CD14-positive monocyte (primary cell): Measurements from ENCODE around the gene FAM83B. TPM values are rescaled to one million over a fixed set of nuclear protein-coding genes. Genes with fewer than 3 reads are reported as not detected.

Experiments used
- DNase-seq, 3 donors: peaks; one replicate each; pipeline ENCODE4 v3.0.0-alpha.2; 2011 to 2022
- H2AFZ ChIP-seq: 2 replicates; pipeline ENCODE4 v1.6.0; 2012; ENCODE audit warnings: mild to moderate bottlenecking, low read depth, low read length, inconsistent platforms; ENCODE audit not compliant: insufficient read depth, poor library complexity, severe bottlenecking
- H3K27ac ChIP-seq, 2 donors: 1 replicate in 1 of 2; 2 replicates in 1 of 2; pipeline ENCODE4 v1.5.1; 2012 to 2013; ENCODE audit warnings: low read length in 2 of 2, control low read depth in 1 of 2, inconsistent platforms in 1 of 2, low read depth in 1 of 2, mild to moderate bottlenecking in 1 of 2
- H3K27me3 ChIP-seq, 2 donors: one replicate each; pipeline versions ENCODE4 v1.6.0 to v1.6.1; 2011 to 2013; ENCODE audit warnings: low read length in 2 of 2; ENCODE audit not compliant: control insufficient read depth in 2 of 2, insufficient read depth in 2 of 2
- H3K36me3 ChIP-seq, 2 donors: replicated peaks in 1 of 2; 1 replicate in 1 of 2; 2 replicates in 1 of 2; pipeline versions ENCODE4 v1.5.1 to v1.6.1; 2012 to 2013; ENCODE audit warnings: low read length in 2 of 2, control low read depth in 1 of 2, inconsistent platforms in 1 of 2, mild to moderate bottlenecking in 1 of 2; ENCODE audit not compliant: insufficient read depth in 2 of 2, control insufficient read depth in 1 of 2
- H3K4me1 ChIP-seq, 2 donors: 1 replicate in 1 of 2; 2 replicates in 1 of 2; pipeline versions ENCODE4 v1.5.1 to v1.6.1; 2012 to 2013; ENCODE audit warnings: low read length in 2 of 2, control low read depth in 1 of 2, inconsistent platforms in 1 of 2, mild to moderate bottlenecking in 1 of 2, moderate library complexity in 1 of 2; ENCODE audit not compliant: insufficient read depth in 2 of 2, control insufficient read depth in 1 of 2
- H3K4me2 ChIP-seq: replicated peaks from 2 replicates; pipeline ENCODE3; 2012; ENCODE audit warnings: low read length, moderate library complexity, mild to moderate bottlenecking; ENCODE audit not compliant: poor library complexity, severe bottlenecking; ENCODE audit errors: extremely low read depth
- H3K4me3 ChIP-seq, 3 experiments: fragments of 200-600 bp in 1 of 3; sonication (generic) in 1 of 3; replicated peaks in 1 of 3; 1 replicate in 2 of 3; 2 replicates in 1 of 3; pipeline ENCODE4 v1.5.1; 2011 to 2013; ENCODE audit warnings: low read length in 3 of 3, mild to moderate bottlenecking in 3 of 3, control low read depth in 2 of 3, low read depth in 2 of 3, inconsistent platforms in 1 of 3, moderate library complexity in 1 of 3
- H3K79me2 ChIP-seq: 2 replicates; pipeline ENCODE4 v1.6.0; 2012; ENCODE audit warnings: mild to moderate bottlenecking, control low read depth, inconsistent platforms, low read length, moderate library complexity; ENCODE audit not compliant: insufficient read depth
- H3K9ac ChIP-seq: 2 replicates; pipeline ENCODE4 v1.6.0; 2017; ENCODE audit warnings: low read length, mild to moderate bottlenecking; ENCODE audit not compliant: insufficient read depth, poor library complexity, severe bottlenecking
- H3K9me3 ChIP-seq, 2 donors: replicated peaks in 1 of 2; 1 replicate in 1 of 2; 2 replicates in 1 of 2; pipeline versions ENCODE4 v1.5.1 to v1.6.1; 2012 to 2013; ENCODE audit warnings: low read length in 2 of 2, control low read depth in 1 of 2; ENCODE audit not compliant: control insufficient read depth in 1 of 2, insufficient read depth in 1 of 2
- H4K20me1 ChIP-seq: 2 replicates; pipeline ENCODE4 v1.6.0; 2012; ENCODE audit warnings: mild to moderate bottlenecking, low read length, control low read depth, moderate library complexity; ENCODE audit not compliant: insufficient read depth
- H3K27ac Mint-ChIP-seq, 7 donors: one replicate each; pipeline ENCODE4 v1.8.0; 2020; ENCODE audit warnings: mild to moderate bottlenecking in 7 of 7, mixed read lengths in 7 of 7, moderate library complexity in 6 of 7, inconsistent platforms in 2 of 7
- H3K27me3 Mint-ChIP-seq, 3 donors: one replicate each; pipeline ENCODE4 v1.8.0; 2021 to 2022; ENCODE audit warnings: low read depth in 3 of 3, mild to moderate bottlenecking in 3 of 3, mixed read lengths in 3 of 3, moderate library complexity in 3 of 3, inconsistent platforms in 1 of 3
- H3K36me3 Mint-ChIP-seq, 2 donors: one replicate each; pipeline ENCODE4 v1.8.0; 2020; ENCODE audit warnings: mixed read lengths in 2 of 2, inconsistent platforms in 1 of 2, mild to moderate bottlenecking in 1 of 2
- H3K4me1 Mint-ChIP-seq: one replicate; pipeline ENCODE4 v1.8.0; 2020; ENCODE audit warnings: mild to moderate bottlenecking, mixed read lengths
- H3K4me3 Mint-ChIP-seq, 2 donors: one replicate each; pipeline ENCODE4 v1.8.0; 2020; ENCODE audit warnings: mild to moderate bottlenecking in 2 of 2, mixed read lengths in 2 of 2, moderate library complexity in 1 of 2
- H3K9me3 Mint-ChIP-seq, 7 donors: one replicate each; pipeline ENCODE4 v1.8.0; 2020 to 2022; ENCODE audit warnings: mixed read lengths in 7 of 7, mild to moderate bottlenecking in 6 of 7, moderate library complexity in 6 of 7, inconsistent platforms in 2 of 7
- CTCF ChIP-seq: fragments of 200-600 bp; IDR thresholded peaks from one replicate; pipeline ENCODE4 v1.8.0; 2022; ENCODE audit warnings: antibody characterized with exemption, mild to moderate bottlenecking
- WGBS: methylation state at CpG from one replicate; pipeline ENCODE4 v1.1.5; 2013; ENCODE audit warnings: missing lambda C conversion rate; ENCODE audit not compliant: insufficient coverage; 5-methylcytosine and 5-hydroxymethylcytosine counted together
- intact Hi-C, 2 donors: fragments of 100-400 bp; cut with micrococcal nuclease; formaldehyde crosslinking; loops; one replicate each; pipeline versions ENCODE4 v1.15.0 to v1.15.1; 2023
- polyA plus RNA-seq, 3 donors: library from polyadenylated mRNA; depleted of rRNA in 1 of 3; unstranded in 2 of 3; stranded (reverse) in 1 of 3; fragments of 300-500 nt in 2 of 3; fragments of >200 nt in 1 of 3; fragmentation: Illumina TruSeq in 2 of 3; gene quantifications; 1 replicate in 2 of 3; 2 replicates in 1 of 3; pipeline ENCODE4 v1.2.3, GENCODE V29; 2012 to 2021

FAM83B gene
- polyA plus RNA-seq, 3 donors: not detected

- Mint-ChIP-seq H3K36me3 (no peaks in the 10 kb centered on the region), H3K27me3 (peaks cover 0 to 4% (median 0%) of the 10 kb centered on the region in 3 donors), H3K4me3 (no peak overlapping the region), H3K27ac (no peak overlapping the region), H3K9me3 (peaks cover 0 to 6% (median 2%) of the 10 kb centered on the region in 7 donors), H3K4me1 (no peaks in the 10 kb centered on the region)
- H3K4me3 ChIP-seq: no peak overlapping the region
- no peak for TF ChIP-seq CTCF
- H3K9me3 ChIP-seq: no peaks in the 10 kb centered on the region
- H3K4me2 ChIP-seq: no peak overlapping the region
- H3K9ac ChIP-seq: no peak overlapping the region
- no peak for DNase-seq
- H3K27me3 ChIP-seq: no peaks in the 10 kb centered on the region
- H3K79me2 ChIP-seq: no peaks in the 10 kb centered on the region
- H3K36me3 ChIP-seq: no peaks in the 10 kb centered on the region
- H3K4me1 ChIP-seq: no peaks in the 10 kb centered on the region
- intact Hi-C loops: no loop called here
- no peaks in the 10 kb centered on the region for H4K20me1 ChIP-seq
- H2AFZ ChIP-seq: no peak overlapping the region
- no peak overlapping the region for H3K27ac ChIP-seq
These were observed 53.4 kb downstream of the FAM83B start for GRCh38 chr6:54899986-54900385.

- Histone ChIP-seq H3K4me1 (no peaks in the 10 kb centered on the region), H3K27me3 (no peaks in the 10 kb centered on the region), H3K4me2 (no peak overlapping the region), H2AFZ (no peak overlapping the region), H4K20me1 (no peaks in the 10 kb centered on the region), H3K9me3 (no peaks in the 10 kb centered on the region), H3K27ac (no peak overlapping the region), H3K36me3 (no peaks in the 10 kb centered on the region), H3K4me3 (no peak overlapping the region), H3K79me2 (no peaks in the 10 kb centered on the region), H3K9ac (no peak overlapping the region)
- peaks cover 0 to 4% (median 0%) of the 10 kb centered on the region in 3 donors for H3K27me3 Mint-ChIP-seq
- no peak for TF ChIP-seq CTCF
- peaks cover 0 to 6% (median 2%) of the 10 kb centered on the region in 7 donors for H3K9me3 Mint-ChIP-seq
- no CpG with 5 or more reads among the region's 2 CpGs for WGBS
- H3K4me3 Mint-ChIP-seq: no peak overlapping the region
- no peak for DNase-seq
- no peak overlapping the region for H3K27ac Mint-ChIP-seq
- intact Hi-C loops: no loop called here
- no peaks in the 10 kb centered on the region for H3K4me1 Mint-ChIP-seq
- H3K36me3 Mint-ChIP-seq: no peaks in the 10 kb centered on the region
These were observed 54.1 kb downstream of the FAM83B start for GRCh38 chr6:54900666-54901065.
